Epithelial cell of esophagus (primary cell): ENCODE results near the gene RHD.
"Not testable (repeated sequence)": the region's sequence is repeated elsewhere in the genome, so short reads cannot be mapped to it uniquely, and the experiment has no call there.

Experiments
- DNase-seq: peaks from one replicate; pipeline ENCODE4 v3.0.0; 2010; ENCODE audit warnings: low read depth
- H3K4me3 ChIP-seq: 2 replicates; pipeline ENCODE4 v1.5.1; 2011; ENCODE audit warnings: mild to moderate bottlenecking, low read length, control low read depth
- TF ChIP-seq, protein P1 (sequence below): IDR thresholded peaks from 2 replicates; pipeline ENCODE4 v1.5.1; 2011; ENCODE audit warnings: low read depth, mild to moderate bottlenecking, low read length, control low read depth, inconsistent platforms; ENCODE audit not compliant: insufficient read depth; ENCODE audit errors: missing control alignments

Gene RHD

GRCh38 chr1:25355841-25356395, 83.6 kb downstream of the RHD start:
- TF ChIP-seq, protein P1, sequence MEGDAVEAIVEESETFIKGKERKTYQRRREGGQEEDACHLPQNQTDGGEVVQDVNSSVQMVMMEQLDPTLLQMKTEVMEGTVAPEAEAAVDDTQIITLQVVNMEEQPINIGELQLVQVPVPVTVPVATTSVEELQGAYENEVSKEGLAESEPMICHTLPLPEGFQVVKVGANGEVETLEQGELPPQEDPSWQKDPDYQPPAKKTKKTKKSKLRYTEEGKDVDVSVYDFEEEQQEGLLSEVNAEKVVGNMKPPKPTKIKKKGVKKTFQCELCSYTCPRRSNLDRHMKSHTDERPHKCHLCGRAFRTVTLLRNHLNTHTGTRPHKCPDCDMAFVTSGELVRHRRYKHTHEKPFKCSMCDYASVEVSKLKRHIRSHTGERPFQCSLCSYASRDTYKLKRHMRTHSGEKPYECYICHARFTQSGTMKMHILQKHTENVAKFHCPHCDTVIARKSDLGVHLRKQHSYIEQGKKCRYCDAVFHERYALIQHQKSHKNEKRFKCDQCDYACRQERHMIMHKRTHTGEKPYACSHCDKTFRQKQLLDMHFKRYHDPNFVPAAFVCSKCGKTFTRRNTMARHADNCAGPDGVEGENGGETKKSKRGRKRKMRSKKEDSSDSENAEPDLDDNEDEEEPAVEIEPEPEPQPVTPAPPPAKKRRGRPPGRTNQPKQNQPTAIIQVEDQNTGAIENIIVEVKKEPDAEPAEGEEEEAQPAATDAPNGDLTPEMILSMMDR = no peak
- no peak overlapping the region for H3K4me3 ChIP-seq

GRCh38 chr1:25356441-25356840, 84.1 kb downstream of the RHD start:
- TF ChIP-seq, protein P1 = no peak
- H3K4me3 ChIP-seq = no peak overlapping the region
- no peak for DNase-seq

More at GRCh38 chr1:25355841-25356395, 83.6 kb downstream of the RHD start:
- DNase-seq = no peak

DNA sequence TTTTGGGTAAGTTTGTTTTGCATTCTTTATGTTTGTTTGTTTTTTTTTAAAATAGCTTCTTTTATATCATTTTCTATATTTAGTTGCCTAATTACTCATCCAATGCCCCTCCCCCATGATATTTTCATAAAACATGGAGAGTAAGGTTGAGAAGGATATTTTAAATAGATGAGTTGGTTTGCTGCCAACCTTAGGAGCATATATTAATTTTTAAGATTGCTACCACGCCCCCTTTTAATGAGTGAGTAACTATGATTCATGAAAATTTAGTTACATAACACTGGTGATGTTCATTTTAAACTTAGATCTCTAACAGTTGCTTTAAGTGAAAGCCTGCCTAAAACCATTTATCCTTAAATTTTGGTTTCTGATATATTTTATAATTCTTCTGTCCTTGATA, 84.5 kb downstream of the RHD start:
- peak; percentile 41 for DNase-seq
- no peak overlapping the region for H3K4me3 ChIP-seq
- TF ChIP-seq, protein P1 = no peak

- DNase-seq = peak; percentile 51
- no peak overlapping the region for H3K4me3 ChIP-seq
These were observed 88.6 kb downstream of the RHD start for GRCh38 chr1:25360596-25361581.

DNA sequence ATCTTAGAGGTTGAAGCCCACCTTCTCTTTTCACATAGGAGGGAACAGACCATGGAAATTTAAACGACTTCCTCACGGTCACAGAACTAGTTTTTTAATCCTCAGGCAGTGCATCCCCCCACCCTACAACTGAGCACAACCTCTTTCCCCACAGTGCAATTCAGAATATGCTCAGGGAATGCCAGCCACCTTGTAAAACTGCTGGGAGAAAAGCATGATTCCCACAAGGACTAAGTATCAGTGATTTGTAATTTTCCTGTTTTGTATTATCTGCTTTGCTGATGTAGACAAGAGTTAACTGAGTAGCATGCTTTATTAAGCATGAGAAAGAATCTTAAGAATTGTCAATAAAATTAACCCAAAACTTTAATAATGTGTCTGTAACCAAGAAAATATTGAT, 89.6 kb downstream of the RHD start:
- no peak for DNase-seq
- H3K4me3 ChIP-seq = no peak overlapping the region
- TF ChIP-seq, protein P1 = no peak

More at GRCh38 chr1:25360596-25361581, 88.6 kb downstream of the RHD start:
- TF ChIP-seq, protein P1 = no peak

DNA sequence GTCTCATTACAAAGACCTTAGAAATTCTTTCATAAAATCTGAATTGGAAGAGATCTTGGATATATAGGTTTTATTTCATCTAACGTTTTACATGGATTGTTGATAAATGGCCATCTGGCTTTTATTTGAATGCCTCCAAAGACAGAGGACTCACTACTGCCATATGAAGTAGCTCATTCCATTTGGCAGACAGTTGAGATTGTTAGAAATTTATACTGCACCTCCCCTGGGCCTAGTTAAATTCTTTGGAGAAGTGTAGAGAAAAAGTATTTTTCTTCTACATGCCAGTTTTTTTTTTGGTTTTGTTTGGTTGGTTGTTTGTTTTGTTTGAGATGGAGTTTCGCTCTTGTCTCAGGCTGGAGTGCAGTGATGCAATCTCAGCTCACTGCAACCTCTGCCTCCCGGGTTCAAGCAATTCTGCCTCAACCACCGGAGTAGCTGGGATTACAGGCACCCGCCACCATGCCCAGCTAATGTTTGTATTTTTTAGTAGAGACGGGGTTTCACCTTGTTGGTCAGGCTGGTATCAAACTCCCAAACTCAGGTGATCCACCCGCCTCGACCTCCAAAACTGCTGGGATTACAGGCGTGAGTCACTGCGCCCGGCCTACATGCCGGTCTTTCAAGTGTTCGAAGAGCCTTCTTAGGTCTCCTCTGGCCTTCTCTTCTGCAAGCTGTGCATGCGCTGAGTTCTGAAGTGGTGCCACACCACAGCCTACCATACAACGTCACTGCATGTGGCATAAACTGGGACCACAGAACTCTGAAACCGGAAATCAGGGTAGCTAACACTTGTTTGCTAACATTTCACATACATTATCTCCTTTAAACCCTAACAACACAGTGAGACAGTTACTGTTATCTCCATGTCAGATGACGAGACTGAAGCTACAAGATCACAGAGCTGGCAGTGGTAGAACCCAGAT, 90.6 kb downstream of the RHD start:
- not testable (repeated sequence) for H3K4me3 ChIP-seq, DNase-seq

GRCh38 chr1:25369241-25369640, 96.9 kb downstream of the RHD start:
- no peak for DNase-seq
- TF ChIP-seq, protein P1 = no peak

DNA sequence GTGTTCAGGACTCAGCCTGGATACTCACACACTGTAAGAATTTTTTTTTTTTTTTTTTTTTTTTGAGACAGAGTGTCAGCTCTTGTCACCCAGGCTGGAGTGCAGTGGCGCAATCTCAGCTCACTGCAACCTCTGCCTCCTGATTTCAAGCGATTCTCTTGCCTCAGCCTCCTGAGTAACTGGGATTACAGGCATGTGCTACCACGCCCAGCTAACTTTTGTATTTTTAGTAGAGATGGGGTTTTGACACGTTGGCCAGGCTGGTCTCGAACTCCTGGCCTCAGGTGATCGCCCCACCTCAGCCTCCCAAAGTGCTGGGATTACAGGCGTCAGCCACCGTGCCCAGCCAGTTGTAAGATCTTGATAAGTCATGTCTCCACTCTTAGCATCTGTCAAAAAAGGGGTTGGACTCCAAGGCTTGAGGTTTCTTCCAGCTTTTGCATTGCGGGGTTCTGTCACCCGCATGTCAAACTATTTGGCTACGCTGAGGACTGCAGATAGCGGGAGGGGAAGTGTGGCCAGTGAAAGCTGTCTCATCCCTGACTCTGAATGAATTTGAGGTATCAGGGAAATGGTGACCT, 97.5 kb downstream of the RHD start:
- H3K4me3 ChIP-seq, DNase-seq: not testable (repeated sequence)

More at GRCh38 chr1:25369241-25369640, 96.9 kb downstream of the RHD start:
- no peak overlapping the region for H3K4me3 ChIP-seq

- not testable (repeated sequence) for DNase-seq, H3K4me3 ChIP-seq
These were observed 99.4 kb downstream of the RHD start for GRCh38 chr1:25371757-25372156.

DNA sequence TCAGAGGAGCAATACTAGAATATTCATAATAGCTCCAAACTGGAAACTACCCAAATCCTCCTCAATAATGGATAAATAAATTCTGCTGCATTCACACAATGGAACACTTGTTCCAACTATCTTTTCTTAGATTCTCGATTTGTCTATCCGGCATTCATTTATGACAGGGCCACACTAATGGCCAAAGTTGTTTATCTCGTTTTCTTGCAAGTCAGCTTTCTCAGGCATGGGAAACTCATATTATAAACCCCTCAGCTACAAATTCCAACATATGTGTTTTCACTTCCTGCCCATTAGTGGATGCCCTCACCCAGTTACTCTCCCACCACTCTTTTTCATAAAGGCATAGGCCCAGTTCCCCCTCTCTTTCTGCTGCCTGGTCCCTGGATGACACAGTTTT, 106.1 kb downstream of the RHD start:
- DNase-seq, H3K4me3 ChIP-seq: not testable (repeated sequence)
